Hippocampal formation (tissue), 2 donors: ENCODE measurements around the gene TBC1D21.

Experiments used
- DNase-seq, 2 donors: peaks; one replicate each; lab custom pipeline; 2025; lab: John Stamatoyannopoulos, UW

TBC1D21 gene

GRCh38 chr15:73888224-73889041 lies 15.1 kb downstream of the TBC1D21 start:
- DNase-seq, result no peak

GRCh38 chr15:73889053-73889761 lies 15.8 kb downstream of the TBC1D21 start:
- DNase-seq, result no peak

GRCh38 chr15:73889762-73890124 lies 16.4 kb downstream of the TBC1D21 start:
- DNase-seq, result no peak

GRCh38 chr15:73891328-73892315 lies 18.3 kb downstream of the TBC1D21 start:
- no peak for DNase-seq

- DNase-seq, result no peak
Observed at GRCh38 chr15:73892446-73893226, 19.3 kb downstream of the TBC1D21 start.

GRCh38 chr15:73894133-73894814 lies 20.9 kb downstream of the TBC1D21 start:
- no peak for DNase-seq

GRCh38 chr15:73897441-73898261 lies 24.3 kb downstream of the TBC1D21 start:
- no peak for DNase-seq

GRCh38 chr15:73899197-73900094 lies 26.1 kb downstream of the TBC1D21 start:
- DNase-seq, result no peak

- DNase-seq, result no peak
Observed at GRCh38 chr15:73900095-73900712, 26.8 kb downstream of the TBC1D21 start.

GRCh38 chr15:73901126-73901810 lies 27.9 kb downstream of the TBC1D21 start:
- no peak for DNase-seq

- no peak for DNase-seq
Observed at GRCh38 chr15:73902121-73903020, 29.0 kb downstream of the TBC1D21 start.

GRCh38 chr15:73904026-73904815 lies 30.9 kb downstream of the TBC1D21 start:
- no peak for DNase-seq

- DNase-seq, result no peak
Observed at GRCh38 chr15:73905225-73905827, 32.0 kb downstream of the TBC1D21 start.

- no peak for DNase-seq
Observed at GRCh38 chr15:73906346-73907034, 33.1 kb downstream of the TBC1D21 start.

- no peak for DNase-seq
Observed at GRCh38 chr15:73907035-73907408, 33.7 kb downstream of the TBC1D21 start.
